HEK293 (cell line): ENCODE measurements around the gene SEZ6L.

ENCODE experiments used
- CTCF ChIA-PET: fragments of 350-600 bp; formaldehyde crosslinking; extraction: SDS; loops from one replicate; lab custom pipeline; 2021; ENCODE audit warnings: antibody characterized with exemption; lab: Yijun Ruan, JAX
- POLR2A ChIA-PET: fragments of 300-600 bp; formaldehyde crosslinking; extraction: SDS; loops from one replicate; lab custom pipeline; 2020; ENCODE audit warnings: antibody characterized with exemption, inconsistent platforms; lab: Yijun Ruan, JAX
- H3K27ac ChIP-seq: fragments of 200-500 bp; sonication (Bioruptor generic); 2 replicates; pipeline ENCODE4 v1.5.1; 2014; ENCODE audit warnings: low read depth, low read length, control low read depth, inconsistent platforms; ENCODE audit errors: extremely low read depth
- H3K36me3 ChIP-seq, 2 experiments: fragments of 200-500 bp in 1 of 2; sonication (Bioruptor generic) in 1 of 2; 1 replicate in 1 of 2; 2 replicates in 1 of 2; pipeline ENCODE4 v1.5.1; 2014 to 2017; ENCODE audit warnings: inconsistent platforms in 2 of 2, low read length in 2 of 2; ENCODE audit not compliant: control insufficient read depth in 2 of 2, insufficient read depth in 1 of 2
- H3K4me1 ChIP-seq: fragments of 200-500 bp; sonication (Bioruptor generic); 2 replicates; pipeline ENCODE4 v1.5.1; 2014; ENCODE audit warnings: mild to moderate bottlenecking, low read length, inconsistent platforms; ENCODE audit not compliant: control insufficient read depth, insufficient read depth
- H3K4me3 ChIP-seq: 2 replicates; pipeline ENCODE4 v1.5.1; 2011; ENCODE audit warnings: low read depth, mild to moderate bottlenecking, control low read depth, low read length, moderate library complexity
- H3K9me3 ChIP-seq: fragments of 200-500 bp; sonication (Bioruptor generic); 2 replicates; pipeline ENCODE4 v1.5.1; 2014; ENCODE audit warnings: low read depth, low read length, inconsistent platforms; ENCODE audit not compliant: control insufficient read depth, insufficient read depth
- BCL11B ChIP-seq: fragments of 450-650 bp; formaldehyde crosslinking; IDR thresholded peaks from 2 replicates; pipeline ENCODE4 v1.5.1; 2016; ENCODE audit warnings: low read depth, missing biosample characterization, missing genetic modification characterization
- CTCF ChIP-seq: fragments of 450-650 bp; formaldehyde crosslinking; IDR thresholded peaks from 2 replicates; pipeline ENCODE4 v1.5.1; 2016; ENCODE audit warnings: missing biosample characterization, missing genetic modification characterization
- ELK4 ChIP-seq: IDR thresholded peaks from 2 replicates; pipeline ENCODE4 v1.6.1; 2011; ENCODE audit warnings: mild to moderate bottlenecking, low read depth, low read length, borderline replicate concordance
- GLI4 ChIP-seq: fragments of 450-650 bp; formaldehyde crosslinking; IDR thresholded peaks from 2 replicates; pipeline ENCODE4 v1.5.1; 2016; ENCODE audit warnings: missing biosample characterization, missing genetic modification characterization
- HIC1 ChIP-seq: fragments of 450-650 bp; formaldehyde crosslinking; IDR thresholded peaks from 2 replicates; pipeline ENCODE4 v1.5.1; 2016; ENCODE audit warnings: missing biosample characterization, missing genetic modification characterization
- KLF16 ChIP-seq: fragments of 450-650 bp; formaldehyde crosslinking; IDR thresholded peaks from 2 replicates; pipeline ENCODE4 v1.5.1; 2017; ENCODE audit warnings: missing biosample characterization, missing genetic modification characterization
- PRDM2 ChIP-seq: fragments of 450-650 bp; formaldehyde crosslinking; IDR thresholded peaks from 2 replicates; pipeline ENCODE4 v1.5.1; 2016; ENCODE audit warnings: missing biosample characterization, missing genetic modification characterization, borderline replicate concordance
- ZNF18 ChIP-seq: fragments of 450-650 bp; formaldehyde crosslinking; IDR thresholded peaks from 2 replicates; pipeline ENCODE4 v1.5.1; 2016; ENCODE audit warnings: missing biosample characterization, missing genetic modification characterization
- ZNF19 ChIP-seq: fragments of 450-650 bp; formaldehyde crosslinking; IDR thresholded peaks from 2 replicates; pipeline ENCODE4; 2016; ENCODE audit warnings: missing biosample characterization, missing genetic modification characterization, low read depth
- ZNF214 ChIP-seq: fragments of 450-650 bp; formaldehyde crosslinking; IDR thresholded peaks from 2 replicates; pipeline ENCODE4 v1.5.1; 2017; ENCODE audit warnings: missing biosample characterization, mild to moderate bottlenecking, missing genetic modification characterization, borderline replicate concordance
- ZNF248 ChIP-seq: fragments of 450-650 bp; formaldehyde crosslinking; IDR thresholded peaks from 2 replicates; pipeline ENCODE4 v1.5.1; 2017; ENCODE audit warnings: missing biosample characterization, missing genetic modification characterization
- ZNF416 ChIP-seq: fragments of 450-650 bp; formaldehyde crosslinking; IDR thresholded peaks from 2 replicates; pipeline ENCODE4 v1.5.1; 2016; ENCODE audit warnings: missing biosample characterization, missing genetic modification characterization
- ZNF561 ChIP-seq: fragments of 450-650 bp; IDR thresholded peaks from 2 replicates; pipeline ENCODE4 v1.5.1; 2018; ENCODE audit warnings: missing biosample characterization, missing genetic modification characterization, borderline replicate concordance
- ZNF654 ChIP-seq: fragments of 450-650 bp; formaldehyde crosslinking; IDR thresholded peaks from 2 replicates; pipeline ENCODE4 v1.5.1; 2016; ENCODE audit warnings: low read depth, missing biosample characterization, missing genetic modification characterization
- ZNF660 ChIP-seq: fragments of 450-650 bp; IDR thresholded peaks from 2 replicates; pipeline ENCODE4 v1.5.1; 2018; ENCODE audit warnings: missing biosample characterization, mild to moderate bottlenecking, missing genetic modification characterization
- ZNF76 ChIP-seq: fragments of 450-650 bp; formaldehyde crosslinking; IDR thresholded peaks from 2 replicates; pipeline ENCODE4; 2016; ENCODE audit warnings: low read depth, missing biosample characterization, missing genetic modification characterization, borderline replicate concordance
- ZSCAN18 ChIP-seq: fragments of 450-650 bp; formaldehyde crosslinking; IDR thresholded peaks from 2 replicates; pipeline ENCODE4 v1.5.1; 2016; ENCODE audit warnings: missing biosample characterization, missing genetic modification characterization
- ZSCAN30 ChIP-seq: fragments of 450-650 bp; IDR thresholded peaks from 2 replicates; pipeline ENCODE4 v1.5.1; 2018; ENCODE audit warnings: missing biosample characterization, mild to moderate bottlenecking, missing genetic modification characterization, moderate library complexity

The SEZ6L gene

GRCh38 chr22:26330971-26331625 lies 161.8 kb downstream of the SEZ6L start:
- no peaks in the 10 kb centered on the region for H3K9me3 ChIP-seq
- no peaks in the 10 kb centered on the region for H3K4me1 ChIP-seq
- no peak overlapping the region for H3K4me3 ChIP-seq
- POLR2A ChIA-PET: no interaction called here
- TF ChIP-seq ZNF660 (tag by site-specific recombination) (peak; percentile 33; the same call in 1 of the 2 replicates), ZSCAN30 (no peak), CTCF (tag by site-specific recombination) (peak; percentile 68), ZNF654 (tag by site-specific recombination) (peak; percentile 83)
- TF ChIP-seq, all 188 proteins: peak for 3
- no peaks in the 10 kb centered on the region for H3K36me3 ChIP-seq
- CTCF ChIA-PET: interaction anchor here (0.6 to 3.5 kb wide), 61 partner anchors 10 to 1773 kb away, joined by 3 to 23 read pairs (median 4); no protein-coding TSS in a partner anchor
- no peak overlapping the region for H3K27ac ChIP-seq

GRCh38 chr22:26333088-26333800 lies 164.0 kb downstream of the SEZ6L start:
- CTCF ChIA-PET: interaction anchor here (0.6 to 3.5 kb wide), 4 partner anchors 33 to 483 kb away, joined by 3 to 19 read pairs (median 4); no protein-coding TSS in a partner anchor
- no peak for TF ChIP-seq ZNF416 (tag by site-specific recombination)
- TF ChIP-seq BCL11B: no peak
- TF ChIP-seq KLF16 (tag by site-specific recombination): no peak
- no peak for TF ChIP-seq ZNF76
- TF ChIP-seq PRDM2 (tag by site-specific recombination): no peak
- TF ChIP-seq ZNF214 (tag by site-specific recombination): no peak
- no peak for TF ChIP-seq HIC1 (tag by site-specific recombination)
- no peak for TF ChIP-seq ZNF19 (tag by site-specific recombination)
- TF ChIP-seq ELK4: no peak
- TF ChIP-seq GLI4 (tag by site-specific recombination): no peak
- TF ChIP-seq ZSCAN18: no peak
- TF ChIP-seq ZNF248 (tag by site-specific recombination): no peak
- TF ChIP-seq ZNF561 (tag by site-specific recombination): no peak
- no peak for TF ChIP-seq ZNF18
- POLR2A ChIA-PET: interaction anchor here (0.6 kb wide), 1 partner anchor 375 kb away, joined by 8 read pairs; no protein-coding TSS in a partner anchor
- Histone ChIP-seq H3K4me3 (no peak overlapping the region), H3K4me1 (no peaks in the 10 kb centered on the region), H3K36me3 (no peaks in the 10 kb centered on the region), H3K9me3 (no peaks in the 10 kb centered on the region), H3K27ac (no peak overlapping the region)
